ENCODE results near the gene SNX15. TPM values are rescaled to one million over a fixed set of nuclear protein-coding genes. Genes with fewer than 3 reads are reported as not detected.

SNX15 gene
- total and polyA plus RNA-seq, 9 donors: 10.2 to 30.5 (median 19.9) TPM

DNA sequence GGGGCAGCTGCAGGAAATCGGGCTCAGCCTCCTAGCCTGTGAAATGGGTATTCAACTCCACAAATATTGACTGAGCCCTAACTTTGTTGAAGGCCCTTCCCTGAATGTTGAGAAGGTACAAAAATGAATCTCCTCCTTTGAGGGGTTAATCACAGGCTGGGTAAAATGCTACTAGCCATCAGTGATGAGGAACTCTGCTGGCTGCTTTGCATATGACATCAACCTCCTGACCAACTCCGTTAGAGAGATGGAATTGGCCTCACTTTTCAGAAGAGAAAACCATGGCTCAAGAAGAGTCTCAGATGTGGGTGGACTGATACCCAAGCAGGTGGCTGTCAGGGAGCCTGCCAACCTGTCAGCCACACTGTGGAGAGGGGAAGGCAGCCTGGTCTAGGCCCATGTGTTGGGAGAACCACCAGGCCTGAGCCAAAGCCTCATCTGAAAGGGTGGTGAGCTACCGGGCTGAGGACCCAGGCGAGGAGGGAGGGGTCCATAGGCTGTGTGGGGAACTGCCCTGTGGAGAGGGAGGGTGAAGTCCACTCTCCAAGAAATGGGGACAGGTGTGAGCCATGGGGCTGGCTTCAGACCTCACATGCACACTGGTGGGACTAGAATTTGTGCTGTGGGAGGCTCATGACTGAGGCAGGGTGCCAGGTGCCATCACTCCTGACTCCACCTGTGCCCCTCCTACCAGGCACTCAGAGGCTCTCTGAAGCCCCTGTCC lies 44.8 kb downstream of the SNX15 start:
- TF ChIP-seq EP300 (IDR thresholded peaks at IDR 0.05): no peak
- TF ChIP-seq, protein P1, sequence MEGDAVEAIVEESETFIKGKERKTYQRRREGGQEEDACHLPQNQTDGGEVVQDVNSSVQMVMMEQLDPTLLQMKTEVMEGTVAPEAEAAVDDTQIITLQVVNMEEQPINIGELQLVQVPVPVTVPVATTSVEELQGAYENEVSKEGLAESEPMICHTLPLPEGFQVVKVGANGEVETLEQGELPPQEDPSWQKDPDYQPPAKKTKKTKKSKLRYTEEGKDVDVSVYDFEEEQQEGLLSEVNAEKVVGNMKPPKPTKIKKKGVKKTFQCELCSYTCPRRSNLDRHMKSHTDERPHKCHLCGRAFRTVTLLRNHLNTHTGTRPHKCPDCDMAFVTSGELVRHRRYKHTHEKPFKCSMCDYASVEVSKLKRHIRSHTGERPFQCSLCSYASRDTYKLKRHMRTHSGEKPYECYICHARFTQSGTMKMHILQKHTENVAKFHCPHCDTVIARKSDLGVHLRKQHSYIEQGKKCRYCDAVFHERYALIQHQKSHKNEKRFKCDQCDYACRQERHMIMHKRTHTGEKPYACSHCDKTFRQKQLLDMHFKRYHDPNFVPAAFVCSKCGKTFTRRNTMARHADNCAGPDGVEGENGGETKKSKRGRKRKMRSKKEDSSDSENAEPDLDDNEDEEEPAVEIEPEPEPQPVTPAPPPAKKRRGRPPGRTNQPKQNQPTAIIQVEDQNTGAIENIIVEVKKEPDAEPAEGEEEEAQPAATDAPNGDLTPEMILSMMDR (IDR thresholded peaks at IDR 0.05): no peak
- no peak for TF ChIP-seq POLR2A (IDR thresholded peaks at IDR 0.05)
- H3K27ac ChIP-seq: no peak overlapping the region
- DNase-seq: no peak
- WGBS, 3 donors: 58 to 66% (median 65%) methylated on average over 4 of the region's 4 CpGs
- no peaks in the 10 kb centered on the region for H3K9me3 ChIP-seq
- intact Hi-C loops (cut with DNase I): no loop called here
- H3K4me3 ChIP-seq: no peak overlapping the region
- H3K36me3 ChIP-seq: no peaks in the 10 kb centered on the region
- H3K4me1 ChIP-seq (ENCODE audit: insufficient read depth): no peaks in the 10 kb centered on the region
- H3K27me3 ChIP-seq: no peaks in the 10 kb centered on the region

DNA sequence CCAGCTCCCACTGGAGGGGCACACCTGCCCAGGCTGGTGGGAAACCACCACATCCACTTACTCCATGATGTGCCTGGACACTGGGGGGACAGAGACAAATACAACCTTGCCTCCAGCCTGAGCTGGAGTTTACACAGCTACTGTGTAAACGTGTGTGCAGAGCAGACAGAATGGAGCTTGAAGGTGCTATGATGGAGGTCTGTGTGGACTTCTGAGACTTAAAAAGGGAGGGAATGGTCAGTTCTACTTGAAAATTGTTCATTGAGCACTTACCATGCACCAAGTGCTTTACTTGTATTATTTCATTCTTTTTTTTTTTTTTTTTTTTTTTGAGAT lies 45.4 kb downstream of the SNX15 start:
- Histone ChIP-seq H3K4me1 (ENCODE audit: insufficient read depth) (no peaks in the 10 kb centered on the region), H3K4me3 (no peak overlapping the region), H3K27ac (no peak overlapping the region), H3K9me3 (no peaks in the 10 kb centered on the region), H3K36me3 (no peaks in the 10 kb centered on the region), H3K27me3 (no peaks in the 10 kb centered on the region)
- intact Hi-C loops (cut with DNase I): no loop called here
- DNase-seq: no peak
- TF ChIP-seq POLR2A (IDR thresholded peaks at IDR 0.05) (no peak), EP300 (IDR thresholded peaks at IDR 0.05) (no peak)
- TF ChIP-seq, protein P1 (IDR thresholded peaks at IDR 0.05): no peak
- WGBS, 3 donors: 46 to 63% (median 46%) methylated on average over 1 of the region's 1 CpG

DNA sequence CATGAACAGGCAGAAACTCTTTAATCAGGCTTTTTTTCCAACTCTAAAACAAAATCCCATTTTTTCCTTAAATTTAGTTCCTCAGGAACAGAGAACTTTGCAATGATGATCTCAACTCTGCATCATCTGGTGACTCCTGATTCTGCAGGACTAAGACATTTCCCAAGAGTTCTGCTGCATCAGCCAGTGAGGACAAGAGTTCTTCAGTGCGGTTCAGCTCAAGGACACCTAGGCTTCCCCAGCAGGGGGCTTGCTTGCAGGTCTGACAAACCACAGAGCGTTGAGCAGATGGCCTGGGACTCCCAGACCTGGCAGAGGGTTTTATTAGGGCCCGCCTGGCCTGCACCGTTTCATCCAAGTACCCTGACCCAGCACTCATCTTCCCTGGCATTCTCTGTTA lies 50.2 kb downstream of the SNX15 start:
- no peaks in the 10 kb centered on the region for H3K27me3 ChIP-seq
- TF ChIP-seq EP300 (IDR thresholded peaks at IDR 0.05): no peak
- TF ChIP-seq, protein P1 (IDR thresholded peaks at IDR 0.05): no peak
- TF ChIP-seq POLR2A (IDR thresholded peaks at IDR 0.05): no peak
- H3K4me1 ChIP-seq (ENCODE audit: insufficient read depth): no peaks in the 10 kb centered on the region
- H3K27ac ChIP-seq: no peak overlapping the region
- 56 to 60% (median 59%) methylated on average over 4 of the region's 4 CpGs for WGBS, 3 donors
- no peak for DNase-seq
- H3K4me3 ChIP-seq: no peak overlapping the region
- H3K9me3 ChIP-seq: no peaks in the 10 kb centered on the region
- intact Hi-C loops (cut with DNase I): no loop called here
- no peaks in the 10 kb centered on the region for H3K36me3 ChIP-seq

DNA sequence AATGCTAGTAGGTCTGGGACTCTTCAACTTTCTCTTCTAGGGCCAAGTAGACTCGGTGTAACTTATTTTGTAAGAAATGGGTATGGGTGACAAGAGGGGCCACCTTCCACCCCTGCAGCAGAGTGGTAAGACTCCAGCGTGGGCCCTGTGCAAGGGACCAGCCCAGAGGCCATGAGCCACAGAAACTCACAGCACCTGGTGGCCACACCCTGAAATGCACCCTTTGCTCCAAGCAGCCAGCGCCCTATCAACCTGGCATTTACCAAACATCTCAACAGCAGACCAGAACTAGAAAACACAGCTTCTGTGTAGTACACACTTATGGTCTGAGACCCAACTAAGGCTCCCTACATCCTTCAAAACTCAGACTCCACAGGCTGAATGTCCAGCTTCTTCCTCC lies 50.9 kb downstream of the SNX15 start:
- H3K27me3 ChIP-seq: no peaks in the 10 kb centered on the region
- no peak for DNase-seq
- 67 to 71% (median 69%) methylated on average over 3 of the region's 3 CpGs for WGBS, 3 donors
- TF ChIP-seq, protein P1 (IDR thresholded peaks at IDR 0.05): no peak
- TF ChIP-seq POLR2A (IDR thresholded peaks at IDR 0.05): no peak
- TF ChIP-seq EP300 (IDR thresholded peaks at IDR 0.05): no peak
- intact Hi-C loops (cut with DNase I): no loop called here
- no peaks in the 10 kb centered on the region for H3K4me1 ChIP-seq (ENCODE audit: insufficient read depth)
- no peak overlapping the region for H3K27ac ChIP-seq
- no peak overlapping the region for H3K4me3 ChIP-seq
- no peaks in the 10 kb centered on the region for H3K9me3 ChIP-seq
- no peaks in the 10 kb centered on the region for H3K36me3 ChIP-seq
